ENCODE measurements around the gene APH1B.
A peak's percentile ranks its signal among the peaks of the same experiment; 100 is the strongest.

The APH1B gene

DNA sequence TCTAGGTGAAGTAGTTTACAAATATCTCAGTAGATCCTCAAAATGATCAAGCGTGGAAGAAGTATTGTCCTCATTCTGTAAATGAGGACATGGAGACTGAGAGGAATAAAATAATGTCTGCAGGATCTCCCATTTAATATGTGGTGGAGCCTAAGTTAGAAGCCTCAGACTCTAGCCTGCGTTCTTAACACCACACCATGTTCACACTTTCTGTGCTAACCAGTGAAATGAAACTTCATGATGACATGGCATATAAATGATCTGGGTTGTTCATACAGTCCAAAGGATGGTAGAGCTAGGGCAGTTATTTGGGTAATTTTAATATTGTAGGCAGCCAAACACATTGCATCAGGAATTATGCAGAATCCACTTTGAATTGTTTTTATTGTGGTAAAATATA, 25.1 kb upstream of the APH1B start:
- DNase-seq (ENCODE audit: low spot score): no peak

- no peak for DNase-seq (ENCODE audit: low spot score)
Observed at GRCh38 chr15:63254991-63255390, 22.4 kb upstream of the APH1B start.

DNA sequence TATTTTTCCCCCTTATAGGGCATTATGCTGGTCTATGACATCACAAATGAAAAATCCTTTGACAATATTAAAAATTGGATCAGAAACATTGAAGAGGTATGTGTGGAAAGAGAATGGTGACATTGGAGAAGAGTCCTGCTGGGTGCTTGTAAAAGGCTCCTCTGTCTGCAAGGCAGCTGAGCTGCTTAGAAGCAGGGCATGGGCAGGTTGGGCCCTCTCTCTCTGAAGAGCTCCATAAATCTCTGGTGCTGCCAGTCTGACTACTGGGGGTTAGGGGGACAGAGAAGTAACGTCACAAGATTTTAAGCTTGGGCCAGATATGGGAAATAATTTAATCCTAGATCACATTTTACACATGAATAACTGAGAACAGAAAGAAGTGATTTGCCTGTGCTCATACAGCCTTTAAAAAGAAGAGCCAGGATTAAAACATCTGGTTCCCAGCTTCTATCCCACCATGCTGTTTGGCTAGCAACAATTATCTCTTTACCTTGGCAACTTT, 21.9 kb upstream of the APH1B start:
- DNase-seq (ENCODE audit: low spot score): no peak

- DNase-seq (ENCODE audit: low spot score): no peak
Observed at GRCh38 chr15:63256433-63257274, 20.8 kb upstream of the APH1B start.

DNA sequence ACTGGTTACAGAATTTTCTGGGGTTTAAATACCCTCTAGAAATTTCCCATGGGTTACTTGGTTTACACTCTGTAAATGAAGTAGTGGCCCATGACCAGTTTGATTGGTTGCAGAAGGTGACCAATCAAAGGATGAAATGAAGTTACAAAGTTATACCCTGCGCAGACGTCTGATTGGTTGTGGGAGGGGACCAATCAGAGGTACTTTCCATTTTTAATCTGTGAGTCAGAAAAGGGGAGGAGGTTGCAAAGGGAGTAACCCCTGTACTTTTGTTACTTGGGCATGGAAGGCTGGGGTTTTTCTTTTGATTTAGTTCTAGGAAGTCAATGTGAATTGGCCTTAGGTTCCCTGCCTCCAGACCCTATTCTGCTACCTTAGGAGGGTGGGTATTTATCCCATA, 18.7 kb upstream of the APH1B start:
- no peak for DNase-seq (ENCODE audit: low spot score)

DNA sequence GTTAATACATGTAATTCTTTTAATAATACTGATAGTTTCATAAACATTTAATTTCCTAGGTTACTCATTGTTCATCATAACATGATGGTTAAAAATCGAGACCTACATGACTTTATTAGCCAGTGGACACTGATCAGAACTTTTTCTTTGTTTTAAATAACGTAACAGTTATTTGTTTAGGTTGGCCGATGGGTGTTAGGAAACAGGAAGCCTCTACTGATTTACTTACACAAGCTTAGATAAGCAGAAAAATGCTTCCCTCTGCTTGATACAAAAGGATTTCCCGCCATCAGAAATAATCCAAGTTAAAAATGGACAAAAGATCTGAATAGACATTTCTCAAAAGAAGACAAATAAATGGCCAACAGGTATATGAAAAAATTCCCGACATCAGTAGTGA, 16.6 kb upstream of the APH1B start:
- no peak for DNase-seq (ENCODE audit: low spot score)

DNA sequence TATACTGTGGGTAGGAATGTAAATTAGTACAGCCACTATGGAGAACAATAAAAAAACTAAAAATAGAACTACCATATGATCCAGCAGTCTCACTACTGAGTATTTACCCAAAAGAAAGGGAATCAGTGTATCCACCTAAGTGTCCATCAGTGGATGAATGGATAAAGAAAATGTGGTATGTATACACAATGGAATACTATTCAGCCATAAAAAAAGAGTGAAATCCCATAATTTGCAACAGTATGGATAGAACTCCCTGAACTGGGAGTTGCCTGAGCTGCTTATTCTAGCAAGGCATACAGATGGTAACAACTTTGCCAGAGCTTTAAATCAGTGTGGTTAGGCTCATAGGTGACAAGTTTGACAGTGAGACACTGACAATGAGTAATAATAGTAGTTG, 16.1 kb upstream of the APH1B start:
- DNase-seq (ENCODE audit: low spot score): no peak

GRCh38 chr15:63263519-63263918, 13.9 kb upstream of the APH1B start:
- no peak for DNase-seq (ENCODE audit: low spot score)

DNA sequence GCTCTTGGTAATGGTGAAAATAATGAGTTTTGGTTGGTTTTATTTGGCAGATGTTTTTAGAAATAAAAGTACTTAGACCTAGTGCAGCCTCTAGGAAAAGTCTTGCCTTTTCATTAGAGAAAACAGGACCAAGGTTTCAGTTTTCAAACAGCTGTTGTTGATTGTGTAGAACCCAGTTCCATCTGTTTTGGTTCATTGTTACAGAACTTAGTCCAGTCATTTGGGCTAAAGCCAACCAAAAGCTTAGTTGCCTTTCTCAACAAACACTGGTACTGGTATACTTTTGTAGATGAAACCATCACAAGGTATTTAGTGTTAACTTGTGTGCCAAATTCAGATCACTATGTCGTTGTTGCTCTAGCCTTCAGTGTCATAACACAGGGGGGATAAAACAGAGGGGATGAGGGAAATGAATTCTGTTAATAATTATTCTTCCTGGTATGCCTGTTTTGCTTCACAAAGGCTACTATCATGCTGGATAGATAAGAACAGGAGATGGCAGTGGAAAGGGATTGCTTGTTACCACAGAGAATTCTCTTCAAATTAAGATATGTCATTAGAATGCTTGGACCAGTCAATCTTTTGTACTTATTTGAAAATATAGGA, 12.6 kb upstream of the APH1B start:
- DNase-seq (ENCODE audit: low spot score): no peak

DNA sequence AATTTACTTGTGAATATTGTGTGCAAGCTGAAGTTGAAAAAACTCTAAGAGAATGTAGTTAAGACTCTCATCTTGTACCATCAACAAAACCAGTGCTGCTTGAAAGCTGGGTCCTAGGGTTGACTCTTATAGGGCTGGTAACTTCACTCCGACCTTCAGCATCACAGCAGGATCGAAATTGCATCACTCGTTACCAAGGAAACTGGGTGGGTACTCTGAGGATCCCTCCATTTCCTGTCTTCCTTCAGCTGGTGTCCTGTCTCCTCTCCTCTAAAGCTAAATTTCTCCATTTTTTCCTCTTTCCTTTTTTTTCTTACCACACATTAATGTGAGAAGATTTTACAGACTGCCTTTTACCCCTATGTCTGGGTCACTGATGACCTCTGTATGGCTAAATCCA, 3.0 kb upstream of the APH1B start:
- no peak for DNase-seq (ENCODE audit: low spot score)

GRCh38 chr15:63276342-63277037, 915 bp upstream of the APH1B start:
- DNase-seq (ENCODE audit: low spot score): no peak

DNA sequence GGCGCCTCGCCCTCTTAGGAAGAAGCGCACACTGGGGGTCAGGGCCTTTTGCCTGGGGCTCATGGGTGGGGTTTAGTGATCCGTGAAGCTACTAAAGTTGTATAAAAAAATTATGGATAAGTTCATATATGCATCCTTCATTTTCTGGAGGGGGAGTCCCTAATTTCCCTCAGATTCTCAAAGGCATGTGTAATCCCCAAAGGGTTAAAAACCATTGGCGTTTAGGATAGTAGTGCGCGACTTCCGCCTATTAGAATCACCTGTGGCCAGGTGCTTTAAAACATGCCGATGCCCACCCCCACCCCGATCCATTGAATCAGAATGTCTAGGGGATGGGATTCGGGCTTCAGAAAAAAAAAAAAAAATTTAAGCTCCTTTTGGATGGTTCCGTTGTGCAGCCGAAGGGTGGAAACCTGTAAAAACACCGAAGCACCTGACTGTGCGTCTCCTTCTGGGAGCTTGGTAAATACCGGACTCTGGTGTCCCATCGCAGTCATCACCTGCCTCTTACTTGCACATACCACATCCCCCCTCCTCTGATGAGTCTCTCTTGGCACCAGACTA, 570 bp downstream of the APH1B start:
- DNase-seq (ENCODE audit: low spot score): no peak

GRCh38 chr15:63283126-63283525, 5.7 kb downstream of the APH1B start:
- DNase-seq (ENCODE audit: low spot score): no peak

DNA sequence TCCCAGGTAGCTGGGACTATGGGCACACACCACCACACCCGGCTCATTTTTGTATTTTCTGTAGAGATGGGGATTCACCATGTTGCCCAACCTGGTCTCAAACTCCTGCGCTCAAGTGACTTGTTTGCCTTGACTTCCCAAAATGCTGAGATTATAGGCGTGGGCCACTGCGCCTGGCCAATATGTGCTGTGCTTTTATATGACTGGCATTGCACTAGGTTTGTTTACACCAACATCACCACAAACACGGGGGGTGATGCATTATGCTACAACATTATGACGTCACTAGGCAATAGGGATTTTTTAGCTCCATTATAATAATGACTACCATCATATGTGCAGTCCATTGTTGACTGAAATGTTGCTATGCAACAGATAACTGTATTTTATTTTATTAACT, 6.9 kb downstream of the APH1B start:
- DNase-seq (ENCODE audit: low spot score): no peak

GRCh38 chr15:63287109-63287508, 9.7 kb downstream of the APH1B start:
- DNase-seq (ENCODE audit: low spot score): no peak

GRCh38 chr15:63288342-63288741, 10.9 kb downstream of the APH1B start:
- DNase-seq (ENCODE audit: low spot score): no peak

- DNase-seq (ENCODE audit: low spot score): peak; percentile 73
Observed at GRCh38 chr15:63288778-63289378, 11.5 kb downstream of the APH1B start.

GRCh38 chr15:63291507-63291906, 14.1 kb downstream of the APH1B start:
- DNase-seq (ENCODE audit: low spot score): no peak

DNA sequence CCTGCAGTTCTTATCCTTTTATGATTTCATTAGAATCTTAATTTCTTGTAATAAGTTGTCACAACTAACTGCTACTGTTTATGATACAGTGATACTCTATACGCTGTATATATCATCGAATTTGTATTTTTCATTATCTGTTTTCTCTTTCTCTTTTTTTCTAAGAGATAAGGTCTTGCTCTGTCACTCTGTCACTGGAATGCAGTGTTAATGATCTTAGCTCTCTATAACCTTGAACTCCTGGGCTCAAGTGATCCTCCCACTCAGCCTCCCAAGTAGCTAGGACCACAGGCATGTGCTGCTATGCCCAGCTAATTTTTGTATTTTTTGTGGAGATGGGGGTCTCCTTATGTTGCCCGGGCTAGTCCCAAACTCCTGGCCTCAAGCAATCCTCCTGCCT, 14.8 kb downstream of the APH1B start:
- no peak for DNase-seq (ENCODE audit: low spot score)

DNA sequence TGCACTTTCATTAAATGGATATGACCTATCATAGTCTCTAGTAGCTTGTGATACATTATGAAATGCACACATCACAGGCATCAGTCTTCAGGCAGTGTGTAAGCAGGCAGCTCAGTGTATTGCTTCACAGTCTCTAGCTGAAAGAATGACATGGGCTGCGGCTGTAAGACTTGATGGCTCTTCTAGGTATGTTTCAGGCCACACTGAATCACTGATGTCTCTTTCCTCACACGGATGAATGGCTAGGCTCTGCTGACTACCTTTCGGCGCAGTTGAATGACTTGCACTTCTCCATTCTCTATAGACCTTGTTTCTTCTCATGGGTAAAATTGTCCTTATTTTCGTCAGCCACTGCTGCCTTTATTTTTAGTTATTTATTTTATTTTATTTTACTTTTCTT, 15.4 kb downstream of the APH1B start:
- DNase-seq (ENCODE audit: low spot score): no peak

- DNase-seq (ENCODE audit: low spot score): no peak
Observed at GRCh38 chr15:63294359-63294758, 17.0 kb downstream of the APH1B start.

DNA sequence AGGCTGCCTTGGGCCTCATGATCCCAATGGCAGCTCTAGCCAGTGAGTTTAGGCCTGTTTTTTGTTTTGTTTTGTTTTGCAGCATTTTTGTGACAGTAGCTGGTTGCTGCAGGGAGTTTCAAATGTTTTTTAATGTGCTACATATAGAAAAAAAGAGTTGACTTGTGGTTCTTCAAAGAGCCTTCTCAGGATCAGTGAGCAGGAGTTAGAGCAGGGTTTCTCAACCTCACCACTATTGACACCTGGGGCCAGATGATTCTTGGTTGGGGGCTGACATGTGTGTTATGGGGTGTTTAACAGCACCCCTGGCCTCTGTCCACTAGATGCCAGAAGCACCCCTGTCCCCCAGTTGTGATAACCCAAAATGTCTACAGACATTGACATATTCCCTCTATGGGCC, 17.9 kb downstream of the APH1B start:
- DNase-seq (ENCODE audit: low spot score): no peak
